Upper lobe of left lung (tissue), 6 donors: ENCODE results near the gene C1orf21. TPM values are rescaled to one million over a fixed set of nuclear protein-coding genes. Genes with fewer than 3 reads are reported as not detected.

Experiments
- ATAC-seq, 2 donors: fragments of 200-7000 bp; cut with Tn5 transposase; one replicate each; pipeline ENCODE4 v1.9.1; 2022; ENCODE audit warnings: mild to moderate bottlenecking in 2 of 2, moderate library complexity in 2 of 2; ENCODE audit not compliant: low FRiP score in 2 of 2
- DNase-seq, 2 donors: peaks; one replicate each; pipeline ENCODE4 v3.0.0-alpha.2; 2019 to 2020
- H3K27ac ChIP-seq, 4 donors: fragments of 200-600 bp; sonication (generic); one replicate each; pipeline ENCODE4 v1.5.1; 2016 to 2019
- H3K27me3 ChIP-seq, 4 donors: fragments of 200-600 bp; sonication (generic); one replicate each; pipeline ENCODE4 v1.5.1; 2017 to 2019
- H3K36me3 ChIP-seq, 4 donors: fragments of 200-600 bp; sonication (generic); one replicate each; pipeline ENCODE4 v1.5.1; 2016 to 2019
- H3K4me1 ChIP-seq, 4 donors: fragments of 200-600 bp; sonication (generic); one replicate each; pipeline ENCODE4 v1.5.1; 2018 to 2019
- H3K4me3 ChIP-seq, 4 donors: fragments of 200-600 bp; sonication (generic); one replicate each; pipeline ENCODE4 v1.5.1; 2017 to 2019; ENCODE audit warnings: mild to moderate bottlenecking in 2 of 4, moderate library complexity in 1 of 4
- H3K9me3 ChIP-seq, 4 donors: fragments of 200-600 bp; sonication (generic); one replicate each; pipeline ENCODE4 v1.5.1; 2018 to 2019
- CTCF ChIP-seq, 6 experiments: fragments of 450-650 bp in 4 of 6; fragments of 200-600 bp in 2 of 6; sonication (generic) in 2 of 6; IDR thresholded peaks; one replicate each; pipeline ENCODE4 v1.5.1; 2016 to 2019; ENCODE audit warnings: antibody characterized with exemption in 6 of 6
- EP300 ChIP-seq, 4 donors: sonication (generic); formaldehyde crosslinking; IDR thresholded peaks; one replicate each; pipeline ENCODE4 v1.5.1; 2017; ENCODE audit warnings: antibody characterized with exemption in 4 of 4, control low read depth in 2 of 4
- POLR2A ChIP-seq, 4 donors: fragments of 450-650 bp; IDR thresholded peaks; one replicate each; pipeline ENCODE4 v1.5.1; 2016 to 2017; ENCODE audit warnings: antibody characterized with exemption in 4 of 4, mild to moderate bottlenecking in 2 of 4
- POLR2AphosphoS5 ChIP-seq, 2 donors: sonication (generic); formaldehyde crosslinking; IDR thresholded peaks; one replicate each; pipeline ENCODE4 v1.5.1; 2017; ENCODE audit warnings: antibody characterized with exemption in 2 of 2
- WGBS, 2 donors: methylation state at CpG; one replicate each; pipeline ENCODE4 v1.1.5; 2017 to 2018; 5-methylcytosine and 5-hydroxymethylcytosine counted together
- total RNA-seq, 6 donors: library from RNA; depleted of rRNA in 4 of 6; stranded (reverse); fragments of >200 nt in 4 of 6; gene quantifications; one replicate each; pipeline versions ENCODE4 v1.1.0 to v1.2.1, GENCODE V29; 2016 to 2021
- donor health status: DM: no; HTN: no; CAD: no; lungs with moderate emphysema.
- donor health status: DM: no; HTN: yes; CAD: no; lungs with severe emphysema.

C1orf21 gene
- total RNA-seq, 6 donors from 2014 or later = 21.4 to 110 (median 49.2) TPM

DNA sequence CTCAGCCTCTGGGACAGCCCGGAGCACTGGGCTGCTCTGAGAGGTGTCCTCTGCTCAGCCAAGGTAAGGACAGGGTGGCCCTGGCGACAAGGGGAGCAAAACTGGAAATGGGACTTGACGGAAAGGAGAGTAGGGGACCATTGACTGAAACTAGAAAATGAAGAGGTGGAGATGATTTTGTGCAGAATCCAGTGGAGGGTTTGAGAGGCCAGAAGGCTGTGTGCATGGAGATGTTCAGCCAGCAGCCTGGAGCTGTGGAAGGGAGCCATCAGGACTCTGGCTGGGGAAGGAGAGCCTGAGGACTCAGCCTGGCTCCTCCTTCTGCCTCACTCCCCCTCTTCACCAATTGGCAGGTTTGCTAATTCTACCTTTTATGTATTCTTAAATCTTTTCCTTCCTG lies 253.7 kb downstream of the C1orf21 start:
- ATAC-seq (no peak), DNase-seq (no peak)
- WGBS, 2 donors = 89 to 94% methylated on average over 3 of the region's 3 CpGs
- Histone ChIP-seq H3K4me1 (no peaks in the 10 kb centered on the region), H3K4me3 (no peak overlapping the region), H3K9me3 (no peaks in the 10 kb centered on the region), H3K36me3 (no peaks in the 10 kb centered on the region), H3K27me3 (no peaks in the 10 kb centered on the region), H3K27ac (no peak overlapping the region)
- no peak for TF ChIP-seq EP300 (IDR thresholded peaks at IDR 0.05)
- TF ChIP-seq POLR2A (IDR thresholded peaks at IDR 0.05) = no peak
- no peak for TF ChIP-seq POLR2AphosphoS5 (IDR thresholded peaks at IDR 0.05)
- no peak for TF ChIP-seq CTCF (IDR thresholded peaks at IDR 0.05)

- ATAC-seq (no peak), DNase-seq (no peak)
- Histone ChIP-seq H3K36me3 (no peaks in the 10 kb centered on the region), H3K4me1 (no peaks in the 10 kb centered on the region), H3K27me3 (no peaks in the 10 kb centered on the region), H3K27ac (no peak overlapping the region), H3K4me3 (no peak overlapping the region), H3K9me3 (no peaks in the 10 kb centered on the region)
- TF ChIP-seq POLR2A (IDR thresholded peaks at IDR 0.05) = no peak
- no peak for TF ChIP-seq POLR2AphosphoS5 (IDR thresholded peaks at IDR 0.05)
- no peak for TF ChIP-seq CTCF (IDR thresholded peaks at IDR 0.05)
- TF ChIP-seq EP300 (IDR thresholded peaks at IDR 0.05) = no peak
- WGBS, 2 donors = 87 to 88% methylated on average over 2 of the region's 2 CpGs
These were observed 255.1 kb downstream of the C1orf21 start for GRCh38 chr1:184641894-184642293.

GRCh38 chr1:184643661-184644060 lies 256.8 kb downstream of the C1orf21 start:
- 38 to 65% methylated on average over 1 of the region's 1 CpG for WGBS, 2 donors

DNA sequence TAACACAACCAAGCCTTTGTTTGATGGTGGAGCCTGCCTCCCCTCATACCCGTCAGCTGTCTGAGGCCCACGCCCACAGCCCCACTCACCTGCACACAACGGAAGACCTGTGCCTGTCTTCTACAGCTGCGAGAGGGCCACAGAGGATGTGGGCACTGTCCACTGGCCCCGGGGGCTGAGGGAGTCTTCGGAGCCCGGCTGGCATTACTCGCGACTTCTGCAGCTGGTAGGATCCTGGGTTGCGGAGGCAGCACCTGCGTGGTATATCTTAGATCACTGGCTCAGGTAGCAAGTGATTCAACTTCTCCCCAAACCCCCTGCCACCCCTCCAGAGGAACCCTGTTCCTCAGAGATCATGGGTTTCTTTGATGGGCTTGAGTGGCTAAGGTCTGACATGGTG lies 257.9 kb downstream of the C1orf21 start:
- peak in 1 of 2 donors; percentile 54 for DNase-seq
- TF ChIP-seq CTCF (IDR thresholded peaks at IDR 0.05) = no peak
- TF ChIP-seq POLR2AphosphoS5 (IDR thresholded peaks at IDR 0.05) = no peak
- TF ChIP-seq POLR2A (IDR thresholded peaks at IDR 0.05) = no peak
- TF ChIP-seq EP300 (IDR thresholded peaks at IDR 0.05) = no peak
- Histone ChIP-seq H3K27ac (no peak overlapping the region), H3K27me3 (no peaks in the 10 kb centered on the region), H3K4me1 (peaks cover 0 to 12% (median 3%) of the 10 kb centered on the region in 4 donors), H3K4me3 (no peak overlapping the region), H3K9me3 (no peaks in the 10 kb centered on the region), H3K36me3 (no peaks in the 10 kb centered on the region)
- no peak for ATAC-seq
- WGBS, 2 donors = 98 to 100% methylated on average over 10 to 11 of the region's 11 CpGs

More at GRCh38 chr1:184643661-184644060, 256.8 kb downstream of the C1orf21 start:
- H3K9me3 ChIP-seq = no peaks in the 10 kb centered on the region
- no peak for TF ChIP-seq POLR2A (IDR thresholded peaks at IDR 0.05)
- no peak for TF ChIP-seq POLR2AphosphoS5 (IDR thresholded peaks at IDR 0.05)
- no peak for TF ChIP-seq CTCF (IDR thresholded peaks at IDR 0.05)
- H3K4me3 ChIP-seq = no peak overlapping the region
- no peaks in the 10 kb centered on the region for H3K27me3 ChIP-seq
- ATAC-seq (no peak), DNase-seq (no peak)
- H3K4me1 ChIP-seq = peaks cover 0 to 4% (median 0%) of the 10 kb centered on the region in 4 donors
- H3K36me3 ChIP-seq = no peaks in the 10 kb centered on the region
- H3K27ac ChIP-seq = no peak overlapping the region

DNA sequence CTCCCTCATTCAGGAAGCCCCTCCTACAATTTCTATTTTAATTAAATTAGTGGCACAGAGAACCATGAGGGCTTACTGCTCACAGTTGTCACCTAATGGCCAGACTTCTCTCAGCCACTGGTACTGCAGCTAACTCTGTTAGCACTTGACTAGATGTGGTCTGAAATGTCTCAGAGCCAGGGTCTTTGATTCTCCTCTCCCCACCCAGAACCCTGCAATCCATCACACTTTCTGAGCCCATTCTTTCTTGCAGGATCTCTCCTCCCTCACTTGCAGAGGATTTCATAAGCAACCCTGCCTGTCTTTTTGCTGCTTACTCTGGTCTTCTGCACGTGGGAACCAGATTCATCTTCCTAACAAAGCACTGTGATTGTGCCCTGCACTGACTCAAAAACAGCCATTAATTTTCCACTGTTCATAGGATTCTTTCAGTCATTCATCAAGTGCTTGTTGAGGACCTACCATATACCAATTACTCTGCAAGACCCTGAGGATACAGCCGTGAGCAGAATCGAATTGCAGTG lies 259.4 kb downstream of the C1orf21 start:
- Histone ChIP-seq H3K9me3 (no peaks in the 10 kb centered on the region), H3K4me1 (peaks cover 4 to 13% (median 7%) of the 10 kb centered on the region in 4 donors), H3K4me3 (no peak overlapping the region), H3K36me3 (no peaks in the 10 kb centered on the region), H3K27ac (no peak overlapping the region), H3K27me3 (no peaks in the 10 kb centered on the region)
- ATAC-seq = no peak
- WGBS, 2 donors = 88 to 91% methylated on average over 3 of the region's 3 CpGs
- DNase-seq = no peak
- TF ChIP-seq EP300 (IDR thresholded peaks at IDR 0.05) (no peak), POLR2A (IDR thresholded peaks at IDR 0.05) (no peak), CTCF (IDR thresholded peaks at IDR 0.05) (no peak), POLR2AphosphoS5 (IDR thresholded peaks at IDR 0.05) (no peak)
